ENCODE data around the gene PANK2. TPM values are rescaled to one million over a fixed set of nuclear protein-coding genes. Genes with fewer than 3 reads are reported as not detected.

The PANK2 gene
- total and polyA plus RNA-seq, 2 experiments from 2014 or later: 36.1 to 72.0 TPM

- Histone ChIP-seq H3K27me3 (ENCODE audit: insufficient read depth) (no peaks in the 10 kb centered on the region), H4K20me1 (replicated peaks; ENCODE audit: insufficient read depth) (peaks cover 25% of the 10 kb centered on the region), H3K27ac (ENCODE audit: low read depth) (no peak overlapping the region), H2AFZ (no peak overlapping the region), H3K79me2 (replicated peaks; ENCODE audit: insufficient read depth) (no peaks in the 10 kb centered on the region), H3K4me1 (ENCODE audit: insufficient read depth) (peaks cover 35% of the 10 kb centered on the region), H3F3A (replicated peaks; ENCODE audit: low read depth) (peaks cover 26% of the 10 kb centered on the region), H3K36me3 (ENCODE audit: insufficient read depth) (no peaks in the 10 kb centered on the region), H3K9me2 (ENCODE audit: insufficient read depth) (no peaks in the 10 kb centered on the region), H3K4me2 (no peak overlapping the region), H3K4me3 (no peak overlapping the region)
- TF ChIP-seq EZH2phosphoT487 (IDR thresholded peaks at IDR 0.05; ENCODE audit: unreplicated experiment) (no peak), JUNB (IDR thresholded peaks at IDR 0.05; ENCODE audit: unreplicated experiment) (no peak), ZNF331 (CRISPR knock-in tag; IDR thresholded peaks at IDR 0.05; ENCODE audit: low read depth) (no peak), ETS1 (IDR thresholded peaks at IDR 0.05) (no peak), NANOG (IDR thresholded peaks at IDR 0.05; ENCODE audit: borderline replicate concordance) (no peak), STAT1 (IDR thresholded peaks at IDR 0.05; ENCODE audit: unreplicated experiment) (no peak), REST (IDR thresholded peaks at IDR 0.05; ENCODE audit: unreplicated experiment) (no peak), ZNF462 (CRISPR knock-in tag; IDR thresholded peaks at IDR 0.05) (no peak), EZH2 (IDR thresholded peaks at IDR 0.05; ENCODE audit: low read depth, unreplicated experiment) (no peak), CREB1 (CRISPR knock-in tag; IDR thresholded peaks at IDR 0.05; ENCODE audit: low read depth) (no peak), CTCF (conservative IDR thresholded peaks at IDR 0.05; ENCODE audit: low read depth in 2 of 2) (no peak), ZNF114 (CRISPR knock-in tag; IDR thresholded peaks at IDR 0.05) (no peak), POLR2AphosphoS5 (IDR thresholded peaks at IDR 0.05; ENCODE audit: low read depth) (no peak)
- H3K4me3 Mint-ChIP-seq: no peak overlapping the region
- peaks cover 60% of the 10 kb centered on the region for H3K27me3 Mint-ChIP-seq (ENCODE audit: insufficient read depth, low read depth, poor library complexity)
- H3K27ac Mint-ChIP-seq: no peak overlapping the region
- no peak for ATAC-seq
- DNase-seq (ENCODE audit: low spot score): no peak
- H3K9me3 Mint-ChIP-seq: no peaks in the 10 kb centered on the region
- H3K36me3 Mint-ChIP-seq (ENCODE audit: low read depth): peaks cover 17% of the 10 kb centered on the region
- peaks cover 38% of the 10 kb centered on the region for H3K4me1 Mint-ChIP-seq
Observed at GRCh38 chr20:3929713-3930060, 40.5 kb downstream of the PANK2 start.

Data from GM23338 (cell line).